ENCODE results near the gene DBT. TPM values are rescaled to one million over a fixed set of nuclear protein-coding genes. Genes with fewer than 3 reads are reported as not detected.

Gene DBT
- total RNA-seq, 1 experiment from 2014 or later: 20.3 TPM

GRCh38 chr1:100232156-100232555 lies 17.5 kb downstream of the DBT start:
- Mint-ChIP-seq H3K27me3 (ENCODE audit: low read depth) (no peaks in the 10 kb centered on the region), H3K9me3 (no peaks in the 10 kb centered on the region), H3K27ac (no peak overlapping the region), H3K36me3 (ENCODE audit: insufficient read depth in 1 of 3, low read depth in 3 of 3) (peaks cover 7 to 66% (median 54%) of the 10 kb centered on the region in 3 experiments; a peak in 6 of 7 replicates), H3K4me1 (peaks cover 0 to 3% of the 10 kb centered on the region in 2 experiments; a peak in 2 of 4 replicates), H3K4me3 (no peak overlapping the region)
- no peak overlapping the region for H3K56ac ChIP-seq (ENCODE audit: insufficient read length, low read depth, low read length)
- H3K79me2 ChIP-seq (ENCODE audit: insufficient read depth, low read length): no peaks in the 10 kb centered on the region
- no peak overlapping the region for H3K14ac ChIP-seq (ENCODE audit: insufficient read depth, low read length)
- H4K5ac ChIP-seq (ENCODE audit: insufficient read length, low read depth, low read length): no peak overlapping the region
- no peak overlapping the region for H3K9ac ChIP-seq (ENCODE audit: extremely low read depth, insufficient read length, low read length)
- no peak overlapping the region for H3T11ph ChIP-seq (ENCODE audit: low read length)
- H2BK15ac ChIP-seq (ENCODE audit: low read depth, low read length): no peak overlapping the region
- H3K27ac ChIP-seq (ENCODE audit: insufficient read length, low read depth, low read length): no peak overlapping the region
- H3K9me3 ChIP-seq (ENCODE audit: control insufficient read depth, low read depth, low read length): no peaks in the 10 kb centered on the region
- H4K20me1 ChIP-seq (ENCODE audit: control insufficient read depth, insufficient read depth, insufficient read length): no peaks in the 10 kb centered on the region
- no peak for DNase-seq
- no peak overlapping the region for H2BK5ac ChIP-seq (ENCODE audit: insufficient read length, low read length)
- H3K23ac ChIP-seq (ENCODE audit: insufficient read length, low read depth, low read length): no peak overlapping the region
- no peaks in the 10 kb centered on the region for H3K23me2 ChIP-seq (ENCODE audit: insufficient read length, low read depth, low read length, poor library complexity, severe bottlenecking)
- H2BK20ac ChIP-seq (ENCODE audit: low read depth, low read length, poor library complexity, severe bottlenecking): no peak overlapping the region
- H3K18ac ChIP-seq (ENCODE audit: insufficient read length, low read depth, low read length): no peak overlapping the region
- H3K4ac ChIP-seq (ENCODE audit: low read depth, low read length): no peak overlapping the region
- no CpG with 5 or more reads among the region's 1 CpG for WGBS (ENCODE audit: extremely low coverage, insufficient read length, low lambda C conversion rate)
- H4K8ac ChIP-seq (replicated peaks; ENCODE audit: insufficient read length, low read depth, low read length): no peak overlapping the region
- H2AK5ac ChIP-seq (ENCODE audit: insufficient read length, low read length): no peak overlapping the region
- no peaks in the 10 kb centered on the region for H3K79me1 ChIP-seq (ENCODE audit: insufficient read depth, low read depth, low read length, poor library complexity, severe bottlenecking)
- TF ChIP-seq CTCF (conservative IDR thresholded peaks at IDR 0.05): no peak
- H4K91ac ChIP-seq (ENCODE audit: insufficient read length, low read depth, low read length): no peak overlapping the region
- H2BK120ac ChIP-seq (ENCODE audit: low read depth, low read length, poor library complexity, severe bottlenecking): no peak overlapping the region
- no peak overlapping the region for H3K4me2 ChIP-seq (ENCODE audit: insufficient read depth, insufficient read length, low read length)
- no peaks in the 10 kb centered on the region for H3K27me3 ChIP-seq (ENCODE audit: insufficient read depth, low read length)
- no peak overlapping the region for H2AFZ ChIP-seq (ENCODE audit: low read length)
- no peak overlapping the region for H2BK12ac ChIP-seq (ENCODE audit: insufficient read length, low read depth, low read length)
- no peaks in the 10 kb centered on the region for H3K4me1 ChIP-seq (ENCODE audit: insufficient read depth, low read length)

Data from H9 (cell line).